SK-N-SH (cell line): ENCODE results near the gene MAPT. TPM values are rescaled to one million over a fixed set of nuclear protein-coding genes. Genes with fewer than 3 reads are reported as not detected.

Experiments used
- CTCF ChIA-PET: fragments of 300-600, 350-600 bp; formaldehyde crosslinking; extraction: SDS; loops from one replicate; lab custom pipeline; 2021; lab: Yijun Ruan, JAX
- POLR2A ChIA-PET: fragments of 350-600 bp; sonication (Branson Sonifier 250); formaldehyde crosslinking; extraction: SDS; loops from one replicate; lab custom pipeline; 2020; ENCODE audit warnings: antibody characterized with exemption, inconsistent platforms; lab: Yijun Ruan, JAX
- DNase-seq: peaks from one replicate; pipeline ENCODE4 v3.0.0; 2012
- H2AFZ ChIP-seq: fragments of 200-600 bp; sonication (generic); 2 replicates; pipeline ENCODE4 v1.8.1; 2016; ENCODE audit warnings: antibody characterized with exemption, mild to moderate bottlenecking, low read depth
- H3F3A ChIP-seq: fragments of 200-600 bp; sonication (generic); replicated peaks from 2 replicates; pipeline ENCODE3; 2016; ENCODE audit warnings: antibody characterized with exemption, mild to moderate bottlenecking; ENCODE audit not compliant: insufficient read depth
- H3K27ac ChIP-seq, 2 experiments: fragments of 200-500 bp in 1 of 2; fragments of 200-600 bp in 1 of 2; sonication (Bioruptor generic) in 1 of 2; sonication (generic), shearing (Covaris generic) in 1 of 2; 2 replicates each; pipeline versions ENCODE4 v1.5.1 to v1.6.1; 2014 to 2016; ENCODE audit warnings: low read depth in 2 of 2, inconsistent platforms in 1 of 2, low read length in 1 of 2, mild to moderate bottlenecking in 1 of 2, mixed read lengths in 1 of 2
- H3K27me3 ChIP-seq: fragments of 200-600 bp; sonication (generic), shearing (Covaris generic); 2 replicates; pipeline ENCODE4 v1.6.1; 2016; ENCODE audit warnings: mixed run types; ENCODE audit not compliant: insufficient read depth
- H3K36me3 ChIP-seq, 2 experiments: fragments of 200-500 bp in 1 of 2; fragments of 200-600 bp in 1 of 2; sonication (Bioruptor generic) in 1 of 2; sonication (generic) in 1 of 2; replicated peaks in 1 of 2; 2 replicates each; pipeline versions ENCODE3 to v1.5.1; 2014 to 2016; ENCODE audit warnings: low read length in 1 of 2, mild to moderate bottlenecking in 1 of 2; ENCODE audit not compliant: insufficient read depth in 2 of 2, control insufficient read depth in 1 of 2
- H3K4me1 ChIP-seq, 2 experiments: fragments of 200-500 bp in 1 of 2; fragments of 200-600 bp in 1 of 2; sonication (Bioruptor generic) in 1 of 2; sonication (generic), shearing (Covaris generic) in 1 of 2; 2 replicates each; pipeline versions ENCODE4 v1.5.1 to v1.6.1; 2014 to 2016; ENCODE audit warnings: low read depth in 1 of 2, low read length in 1 of 2, mixed run types in 1 of 2; ENCODE audit not compliant: insufficient read depth in 2 of 2, control insufficient read depth in 1 of 2
- H3K4me2 ChIP-seq: fragments of 200-600 bp; sonication (generic), shearing (Covaris generic); 2 replicates; pipeline ENCODE4 v1.6.1; 2017; ENCODE audit warnings: mixed run types
- H3K4me3 ChIP-seq, 2 experiments: fragments of 200-500 bp in 1 of 2; fragments of 200-600 bp in 1 of 2; sonication (Bioruptor generic) in 1 of 2; sonication (generic), shearing (Covaris generic) in 1 of 2; 2 replicates each; pipeline versions ENCODE4 v1.5.1 to v1.8.1; 2014 to 2016; ENCODE audit warnings: low read depth in 2 of 2, inconsistent platforms in 1 of 2, low read length in 1 of 2, mild to moderate bottlenecking in 1 of 2, mixed read lengths in 1 of 2, moderate library complexity in 1 of 2
- H3K79me2 ChIP-seq: fragments of 200-600 bp; sonication (generic); 2 replicates; pipeline ENCODE4 v1.8.1; 2017; ENCODE audit warnings: mild to moderate bottlenecking; ENCODE audit not compliant: insufficient read depth
- H3K9ac ChIP-seq: fragments of 200-600 bp; sonication (generic); 2 replicates; pipeline ENCODE4 v1.6.1; 2017; ENCODE audit warnings: mixed run types
- H3K9me2 ChIP-seq: fragments of 200-600 bp; sonication (generic); 2 replicates; pipeline ENCODE4 v1.6.1; 2017; ENCODE audit warnings: mixed run types
- H3K9me3 ChIP-seq: fragments of 200-600 bp; sonication (generic); 2 replicates; pipeline ENCODE4 v1.6.1; 2017; ENCODE audit warnings: mixed run types, mild to moderate bottlenecking, moderate library complexity
- H4K20me1 ChIP-seq: fragments of 200-600 bp; sonication (generic); 2 replicates; pipeline ENCODE4 v1.6.1; 2017; ENCODE audit warnings: mild to moderate bottlenecking, mixed run types; ENCODE audit not compliant: insufficient read depth
- CHD2 ChIP-seq: fragments of 150-350 bp; IDR thresholded peaks from 2 replicates; pipeline ENCODE4 v1.6.1; 2018; ENCODE audit warnings: low read length; ENCODE audit not compliant: partially characterized antibody
- ELF1 ChIP-seq: IDR thresholded peaks from 2 replicates; pipeline ENCODE4 v1.4.0; 2012
- EP300 ChIP-seq, 2 experiments: IDR thresholded peaks; 2 replicates each; pipeline versions ENCODE4 v1.4.0 to v1.6.1; 2012; ENCODE audit warnings: borderline replicate concordance in 1 of 2, low read depth in 1 of 2, low read length in 1 of 2
- GABPA ChIP-seq: IDR thresholded peaks from 2 replicates; pipeline ENCODE4 v1.4.0; 2012; ENCODE audit warnings: low read depth, mild to moderate bottlenecking
- GATA2 ChIP-seq: sonication (generic); formaldehyde crosslinking; IDR thresholded peaks from 2 replicates; pipeline ENCODE4 v1.5.0; 2020; ENCODE audit warnings: mild to moderate bottlenecking, missing genetic modification reagents
- JUND ChIP-seq: IDR thresholded peaks from 2 replicates; pipeline ENCODE4 v1.4.0; 2012
- MXI1 ChIP-seq: IDR thresholded peaks from 2 replicates; pipeline ENCODE4 v1.6.1; 2012; ENCODE audit warnings: mild to moderate bottlenecking, low read depth, low read length, improper control_type of control experiment
- NFIC ChIP-seq: IDR thresholded peaks from 2 replicates; pipeline ENCODE4 v1.4.0; 2012; ENCODE audit warnings: borderline replicate concordance
- NRF1 ChIP-seq: IDR thresholded peaks from 2 replicates; pipeline ENCODE4 v1.6.1; 2012; ENCODE audit warnings: low read depth, mild to moderate bottlenecking, low read length
- POLR2AphosphoS5 ChIP-seq: IDR thresholded peaks from 2 replicates; pipeline ENCODE4 v1.6.1; 2012; ENCODE audit warnings: low read depth, low read length
- RCOR1 ChIP-seq: fragments of 150-350 bp; IDR thresholded peaks from 2 replicates; pipeline ENCODE4 v1.6.1; 2017; ENCODE audit warnings: antibody characterized with exemption, low read length
- RXRA ChIP-seq: IDR thresholded peaks from 2 replicates; pipeline ENCODE4 v1.4.0; 2012; ENCODE audit warnings: low read depth, mild to moderate bottlenecking, borderline replicate concordance
- SIN3A ChIP-seq: IDR thresholded peaks from 2 replicates; pipeline ENCODE4 v1.6.1; 2012; ENCODE audit warnings: low read depth, mild to moderate bottlenecking, low read length, moderate library complexity, borderline replicate concordance
- SMC3 ChIP-seq: IDR thresholded peaks from 2 replicates; pipeline ENCODE4 v1.6.1; 2012; ENCODE audit warnings: low read depth, low read length, improper control_type of control experiment
- TCF12 ChIP-seq: IDR thresholded peaks from 2 replicates; pipeline ENCODE4 v1.4.0; 2012
- USF1 ChIP-seq: IDR thresholded peaks from 2 replicates; pipeline ENCODE4 v1.4.0; 2012; ENCODE audit warnings: low read depth, borderline replicate concordance
- USF2 ChIP-seq: fragments of 150-350 bp; IDR thresholded peaks from 2 replicates; pipeline ENCODE4 v1.6.1; 2017; ENCODE audit warnings: antibody characterized with exemption, low read length, low read depth, borderline replicate concordance
- YY1 ChIP-seq: IDR thresholded peaks from 2 replicates; pipeline ENCODE4 v1.4.0; 2012; ENCODE audit warnings: low read depth, mild to moderate bottlenecking
- whole genome bisulfite sequencing: methylation state at CpG from one replicate; pipeline ENCODE4 v1.1.6; 2017; ENCODE audit warnings: low lambda C conversion rate; 5-methylcytosine and 5-hydroxymethylcytosine counted together
- polyA plus RNA-seq, 3 experiments: library from polyadenylated mRNA; depleted of rRNA; stranded (reverse); fragments of >200 nt; gene quantifications; 2 replicates each; pipeline ENCODE4 v1.2.3, GENCODE V29; 2012
- TF ChIP-seq, protein P1 (sequence below): IDR thresholded peaks from 2 replicates; pipeline ENCODE4 v1.4.0; 2012; ENCODE audit warnings: low read depth
- TF ChIP-seq, protein P2 (sequence below): IDR thresholded peaks from 2 replicates; pipeline ENCODE4; 2012

Gene MAPT
- polyA plus RNA-seq, 1 of the 3 experiments (the other 2 are of a cell fraction), result 0.74 TPM

- no peak for TF ChIP-seq TCF12
- no peak for DNase-seq
- Histone ChIP-seq H3K4me3 (no peak overlapping the region), H3K27ac (no peak overlapping the region), H3K9me3 (no peaks in the 10 kb centered on the region), H3K4me2 (no peak overlapping the region), H3K4me1 (peaks cover 0 to 11% of the 10 kb centered on the region in 2 experiments; a peak in 1 of 4 replicates), H2AFZ (no peak overlapping the region), H3K27me3 (peaks cover 21% of the 10 kb centered on the region; the same call in 1 of the 2 replicates), H4K20me1 (no peaks in the 10 kb centered on the region), H3K79me2 (no peaks in the 10 kb centered on the region), H3F3A (no peaks in the 10 kb centered on the region), H3K9me2 (no peaks in the 10 kb centered on the region), H3K9ac (no peak overlapping the region), H3K36me3 (no peaks in the 10 kb centered on the region)
- CTCF ChIA-PET, result interaction anchor here (1.5 kb wide), 1 partner anchor 23 kb away, joined by 4 read pairs; the partner anchor contains the start of gene MAPT
- POLR2A ChIA-PET, result interaction anchor here (0.7 kb wide), 1 partner anchor 14 kb away, joined by 3 read pairs; no protein-coding TSS in a partner anchor
- WGBS, result 66% methylated on average over 2 of the region's 2 CpGs
Observed at GRCh38 chr17:45918241-45918745, 23.9 kb downstream of the MAPT start.

DNA sequence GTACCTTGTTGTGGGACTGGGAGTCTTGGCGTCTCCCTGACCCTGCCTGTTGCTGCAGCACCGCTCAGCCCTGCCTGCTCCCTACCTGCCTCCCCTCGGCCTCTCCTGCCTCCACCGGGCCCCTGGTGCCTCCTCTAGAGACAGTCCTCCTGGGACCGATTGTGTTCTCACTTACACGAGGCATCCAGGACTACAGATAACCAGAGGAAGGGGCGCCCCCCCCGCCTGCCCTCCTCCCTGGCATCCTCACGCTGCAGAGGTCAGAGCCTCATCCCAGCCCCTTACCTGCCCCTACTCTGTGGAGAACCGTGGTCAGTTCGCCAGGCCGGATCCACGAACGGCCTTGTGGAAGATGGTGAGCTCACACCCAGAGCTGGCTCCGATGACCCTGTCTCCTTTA is 24.8 kb downstream of the MAPT start:
- no peaks in the 10 kb centered on the region for H4K20me1 ChIP-seq
- TF ChIP-seq, protein P1, sequence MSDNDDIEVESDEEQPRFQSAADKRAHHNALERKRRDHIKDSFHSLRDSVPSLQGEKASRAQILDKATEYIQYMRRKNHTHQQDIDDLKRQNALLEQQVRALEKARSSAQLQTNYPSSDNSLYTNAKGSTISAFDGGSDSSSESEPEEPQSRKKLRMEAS, result no peak
- TF ChIP-seq CHD2 (no peak), POLR2AphosphoS5 (no peak), TCF12 (no peak), JUND (no peak), SMC3 (no peak), YY1 (no peak), GABPA (no peak), USF1 (no peak), RCOR1 (no peak), SIN3A (no peak), EP300 (IDR thresholded peaks at IDR 0.05; ENCODE audit: borderline replicate concordance in 1 of 2, low read depth in 1 of 2, low read length in 1 of 2) (no peak), USF2 (no peak), NFIC (no peak), RXRA (no peak), NRF1 (no peak), GATA2 (no peak), MXI1 (no peak), ELF1 (no peak)
- TF ChIP-seq, protein P2, sequence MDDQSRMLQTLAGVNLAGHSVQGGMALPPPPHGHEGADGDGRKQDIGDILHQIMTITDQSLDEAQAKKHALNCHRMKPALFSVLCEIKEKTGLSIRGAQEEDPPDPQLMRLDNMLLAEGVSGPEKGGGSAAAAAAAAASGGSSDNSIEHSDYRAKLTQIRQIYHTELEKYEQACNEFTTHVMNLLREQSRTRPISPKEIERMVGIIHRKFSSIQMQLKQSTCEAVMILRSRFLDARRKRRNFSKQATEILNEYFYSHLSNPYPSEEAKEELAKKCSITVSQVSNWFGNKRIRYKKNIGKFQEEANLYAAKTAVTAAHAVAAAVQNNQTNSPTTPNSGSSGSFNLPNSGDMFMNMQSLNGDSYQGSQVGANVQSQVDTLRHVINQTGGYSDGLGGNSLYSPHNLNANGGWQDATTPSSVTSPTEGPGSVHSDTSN, result no peak
- no peaks in the 10 kb centered on the region for H3K79me2 ChIP-seq
- peaks cover 0 to 3% of the 10 kb centered on the region in 2 experiments; a peak in 1 of 4 replicates for H3K4me1 ChIP-seq
- POLR2A ChIA-PET, result interaction anchor here (1.6 kb wide), 1 partner anchor 9 kb away, joined by 5 read pairs; no protein-coding TSS in a partner anchor
- no peak overlapping the region for H3K4me3 ChIP-seq
- H3K9ac ChIP-seq, result no peak overlapping the region
- no peaks in the 10 kb centered on the region for H3K36me3 ChIP-seq
- no peaks in the 10 kb centered on the region for H3K9me2 ChIP-seq
- H3K27ac ChIP-seq, result no peak overlapping the region
- no peak overlapping the region for H2AFZ ChIP-seq
- WGBS, result 64% methylated on average over 15 of the region's 15 CpGs
- H3F3A ChIP-seq, result no peaks in the 10 kb centered on the region
- CTCF ChIA-PET, result interaction anchor here (0.6 to 1.5 kb wide), 3 partner anchors 11 to 27 kb away, joined by 3 to 5 read pairs (median 4); partner anchors contain the start of gene MAPT
- DNase-seq, result no peak
- H3K4me2 ChIP-seq, result no peak overlapping the region
- H3K27me3 ChIP-seq, result peaks cover 30% of the 10 kb centered on the region; the same call in 1 of the 2 replicates
- no peaks in the 10 kb centered on the region for H3K9me3 ChIP-seq
